ENCODE data around the gene CPNE4.

The CPNE4 gene

GRCh38 chr3:131796558-131797198 lies 238.1 kb downstream of the CPNE4 start:
- DNase-seq (ENCODE audit: low spot score): no peak

DNA sequence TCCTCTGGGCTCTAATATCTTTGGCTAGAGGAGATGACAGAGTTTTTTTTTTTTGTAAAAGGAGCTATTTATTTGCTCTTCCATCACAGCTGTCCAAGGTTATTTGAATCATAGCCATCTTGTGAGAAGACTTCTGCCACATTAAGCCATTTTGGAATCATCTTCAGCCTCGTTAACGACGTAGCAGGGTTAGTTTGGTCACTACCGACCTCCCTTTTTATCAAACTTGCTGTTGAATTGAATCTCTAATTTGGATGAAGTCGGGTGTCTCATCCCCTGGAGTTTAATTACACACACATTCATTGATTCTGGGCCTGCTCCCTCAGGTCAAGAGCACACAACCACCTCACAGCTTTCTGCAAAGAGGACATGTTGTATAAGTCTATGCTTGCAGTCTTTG lies 238.7 kb downstream of the CPNE4 start:
- no peak for DNase-seq (ENCODE audit: low spot score)

DNA sequence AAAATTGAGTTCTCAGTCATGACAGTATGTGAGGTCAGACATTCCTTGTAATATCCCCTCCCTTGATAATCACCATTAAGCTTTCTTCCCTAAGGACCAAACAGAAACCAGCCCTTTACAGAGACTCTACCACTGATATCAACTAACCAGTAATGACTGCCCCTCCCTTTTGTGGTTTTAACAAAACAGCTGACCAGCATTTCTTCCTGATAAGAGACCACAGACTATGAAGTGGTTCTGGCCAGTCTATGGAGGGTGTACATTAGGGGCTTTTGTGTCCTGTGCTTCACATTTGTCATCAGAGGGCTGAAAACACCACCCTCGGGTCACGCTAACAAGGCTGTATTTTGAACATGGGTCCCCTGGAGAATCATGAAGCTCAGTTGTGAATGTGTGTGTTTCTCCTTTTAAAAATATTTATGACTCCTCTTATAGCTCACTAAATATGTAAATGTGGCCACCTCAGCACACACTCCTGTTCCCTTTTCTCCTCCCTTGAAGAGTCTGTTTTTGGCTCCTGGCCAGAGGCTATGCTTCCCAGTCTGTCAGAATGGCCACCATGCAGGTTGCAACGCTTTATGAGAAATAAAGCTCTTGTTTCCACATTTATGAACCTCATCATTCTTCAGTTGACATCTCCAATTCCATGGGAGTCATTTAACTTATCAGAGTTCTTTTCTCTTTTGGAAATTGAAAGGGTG lies 239.3 kb downstream of the CPNE4 start:
- no peak for DNase-seq (ENCODE audit: low spot score)

DNA sequence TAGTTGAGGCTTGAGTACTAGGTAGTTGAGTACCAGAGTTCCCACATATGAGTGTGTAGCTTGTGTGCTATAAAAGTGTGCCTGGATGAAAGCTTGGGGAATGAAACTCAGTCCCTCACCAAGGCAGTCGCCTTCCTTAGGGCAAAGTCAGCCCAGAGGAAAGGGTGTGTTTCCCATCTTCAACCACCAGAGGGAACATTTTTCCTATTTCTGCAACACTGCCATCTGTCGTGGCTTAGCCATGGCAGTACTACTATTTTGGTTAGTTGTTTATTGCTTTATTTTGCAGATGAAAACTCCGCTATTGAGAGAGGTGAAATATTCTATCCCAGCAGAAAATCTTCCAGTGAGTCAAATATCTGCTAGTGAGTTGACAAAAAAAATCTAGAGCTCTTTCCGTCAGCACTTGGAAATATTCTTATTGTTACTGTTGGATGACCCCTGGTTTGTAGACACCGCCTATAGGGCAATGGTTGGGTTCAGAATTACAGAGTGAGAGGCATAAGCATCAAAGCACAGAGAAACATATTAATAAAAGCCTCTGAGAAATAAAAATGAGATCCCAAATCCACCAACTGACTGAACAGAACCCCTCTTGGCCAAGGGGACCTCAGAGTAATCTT lies 239.9 kb downstream of the CPNE4 start:
- peak; percentile 14 for DNase-seq (ENCODE audit: low spot score)

DNA sequence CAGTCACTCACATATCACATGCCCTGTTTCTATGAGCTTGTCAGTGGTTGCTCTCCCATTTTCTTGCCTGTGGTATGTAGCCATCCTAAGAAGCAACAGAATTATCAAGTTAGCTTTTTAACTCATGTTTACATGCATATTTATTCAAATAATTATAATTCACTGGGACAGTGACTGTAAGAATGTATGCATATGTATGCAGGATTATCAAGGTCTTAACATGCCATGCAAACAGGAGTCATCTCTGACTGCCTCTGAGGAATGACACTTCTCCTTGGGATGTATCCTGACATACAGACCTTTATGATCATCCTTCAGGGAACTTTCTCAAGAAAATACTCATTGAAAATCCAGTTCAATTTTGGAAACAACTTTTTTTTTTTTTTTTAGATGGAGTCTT lies 240.9 kb downstream of the CPNE4 start:
- no peak for DNase-seq (ENCODE audit: low spot score)

- DNase-seq (ENCODE audit: low spot score): no peak
These were observed 245.6 kb downstream of the CPNE4 start for GRCh38 chr3:131789188-131789587.

DNA sequence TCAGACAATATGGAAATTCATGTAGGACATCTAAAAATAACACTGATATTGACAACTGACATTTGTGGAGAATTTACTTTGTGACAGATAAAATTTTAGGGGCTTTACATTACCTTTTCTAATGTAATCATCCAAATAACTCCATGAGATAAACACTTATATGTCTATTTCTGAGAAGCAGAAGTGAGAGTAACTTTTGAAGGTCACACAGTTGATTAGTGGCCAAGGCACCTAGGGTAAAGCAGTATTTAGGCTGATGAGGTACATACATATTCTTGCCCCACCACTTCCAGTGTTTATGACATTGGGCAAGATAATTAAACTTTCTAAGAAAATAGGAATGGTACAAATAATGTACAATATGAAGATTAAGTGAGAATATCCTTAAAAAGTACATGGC lies 248.4 kb downstream of the CPNE4 start:
- DNase-seq (ENCODE audit: low spot score): no peak

DNA sequence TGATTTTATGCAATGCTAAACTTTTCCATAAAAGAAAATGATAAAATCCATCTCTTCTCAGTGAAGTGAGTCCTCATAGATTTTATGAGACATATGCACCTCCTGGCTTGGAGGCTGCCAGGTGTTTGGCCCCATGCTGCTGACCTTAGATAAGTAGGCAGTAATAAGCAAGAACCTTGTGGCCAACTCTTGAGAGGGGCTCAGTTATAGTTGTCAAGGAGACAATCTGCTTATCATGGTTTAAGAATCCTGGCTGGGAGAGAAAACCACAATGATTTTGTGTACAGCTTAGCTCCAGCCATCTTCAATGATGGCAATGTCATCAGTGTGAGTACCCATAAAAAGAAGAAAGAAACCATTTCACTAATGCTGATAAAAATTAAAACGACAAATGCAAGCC lies 252.1 kb downstream of the CPNE4 start:
- no peak for DNase-seq (ENCODE audit: low spot score)

GRCh38 chr3:131778526-131778925 lies 256.3 kb downstream of the CPNE4 start:
- DNase-seq (ENCODE audit: low spot score): no peak

DNA sequence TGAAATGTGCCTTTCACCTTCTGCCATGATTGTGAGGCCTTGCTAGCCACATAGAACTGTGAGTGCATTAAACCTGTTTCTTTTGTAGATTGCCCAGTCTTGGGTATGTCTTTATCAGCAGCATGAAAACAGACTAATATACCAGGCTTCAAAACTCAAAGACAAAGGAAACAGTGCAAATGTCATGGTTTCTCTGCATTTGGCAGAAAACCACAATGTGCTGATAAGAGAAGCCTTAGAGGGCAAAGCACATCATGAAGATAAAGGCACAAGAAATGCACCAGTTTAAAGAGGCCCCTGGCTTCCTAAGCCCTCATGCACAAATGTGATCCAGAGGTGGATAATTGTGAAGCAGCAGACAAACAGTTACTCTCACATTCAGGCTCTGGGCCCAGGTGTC lies 259.2 kb downstream of the CPNE4 start:
- no peak for DNase-seq (ENCODE audit: low spot score)

DNA sequence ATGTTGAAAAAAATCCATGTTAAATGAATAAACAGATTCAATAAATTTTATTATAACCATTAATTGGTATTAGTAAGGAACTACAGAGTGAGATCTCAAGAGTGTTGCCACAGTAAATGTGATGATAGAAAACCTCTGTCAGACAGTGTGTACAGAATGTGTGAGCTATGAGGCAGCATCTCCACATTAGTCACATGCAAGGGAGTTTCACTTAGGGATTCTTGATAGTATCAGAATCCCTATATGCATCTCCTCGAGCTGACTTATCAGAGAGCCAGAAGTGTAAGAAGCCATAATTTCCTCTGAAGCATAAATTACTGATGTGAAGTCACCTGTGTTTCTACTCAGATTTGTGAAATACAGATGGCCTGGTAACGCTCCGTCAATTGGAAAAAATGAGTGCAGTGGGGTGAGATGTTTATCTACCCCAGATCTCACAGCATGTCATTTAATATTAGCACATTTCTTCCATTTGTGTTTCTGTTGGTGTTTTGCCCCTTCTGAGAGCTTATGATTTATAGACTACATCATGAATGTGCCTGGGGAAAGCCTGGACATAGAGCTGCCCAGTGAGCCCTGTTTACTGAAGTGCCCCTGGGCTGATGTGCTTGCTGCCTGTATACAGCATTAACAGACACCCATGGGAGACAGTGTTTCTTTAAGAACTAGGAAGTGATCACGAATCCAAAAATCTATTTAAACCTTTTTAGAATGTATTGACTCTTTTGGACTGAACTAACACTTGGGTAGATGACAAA lies 262.4 kb downstream of the CPNE4 start:
- no peak for DNase-seq (ENCODE audit: low spot score)

GRCh38 chr3:131762981-131763564 lies 271.7 kb downstream of the CPNE4 start:
- no peak for DNase-seq (ENCODE audit: low spot score)

DNA sequence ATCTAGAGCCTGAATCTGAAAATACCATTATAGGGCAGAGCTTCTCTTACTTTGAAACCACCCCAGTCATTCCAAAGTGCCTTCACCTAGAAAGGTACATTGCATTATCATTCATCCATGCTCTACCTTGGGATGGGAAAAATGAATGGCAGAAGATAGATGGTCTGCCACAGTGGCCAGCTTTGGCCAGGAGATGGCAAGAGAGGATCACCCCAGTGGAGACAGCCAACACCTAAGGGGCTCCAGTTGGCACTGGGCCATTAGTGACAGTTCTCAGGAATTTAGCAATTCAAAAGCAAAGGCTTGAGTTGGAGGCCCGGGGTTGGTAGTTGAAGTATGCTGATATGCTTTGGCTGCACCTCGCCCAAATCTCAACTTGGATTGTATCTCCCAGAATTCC lies 278.4 kb downstream of the CPNE4 start:
- no peak for DNase-seq (ENCODE audit: low spot score)

DNA sequence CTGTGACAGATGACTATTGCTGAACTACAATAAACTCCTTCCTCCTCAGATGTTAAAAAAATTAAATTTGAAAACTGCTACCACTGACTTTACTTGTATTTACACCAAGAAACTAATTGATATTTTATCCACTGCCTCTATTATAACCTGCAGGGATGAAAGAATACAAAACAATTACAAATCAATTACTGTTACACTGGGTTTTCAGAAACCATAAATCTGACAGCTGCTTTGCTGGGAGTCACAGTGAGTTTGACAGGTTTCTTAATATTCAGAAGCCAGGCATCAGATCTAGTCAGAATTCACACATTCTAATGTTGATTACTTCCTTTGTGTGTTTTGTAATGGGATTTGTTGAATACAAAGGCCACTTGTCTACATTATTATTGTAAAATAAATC lies 279.4 kb downstream of the CPNE4 start:
- no peak for DNase-seq (ENCODE audit: low spot score)

GRCh38 chr3:131750256-131750655 lies 284.6 kb downstream of the CPNE4 start:
- no peak for DNase-seq (ENCODE audit: low spot score)

GRCh38 chr3:131749826-131750225 lies 285.0 kb downstream of the CPNE4 start:
- DNase-seq (ENCODE audit: low spot score): no peak

DNA sequence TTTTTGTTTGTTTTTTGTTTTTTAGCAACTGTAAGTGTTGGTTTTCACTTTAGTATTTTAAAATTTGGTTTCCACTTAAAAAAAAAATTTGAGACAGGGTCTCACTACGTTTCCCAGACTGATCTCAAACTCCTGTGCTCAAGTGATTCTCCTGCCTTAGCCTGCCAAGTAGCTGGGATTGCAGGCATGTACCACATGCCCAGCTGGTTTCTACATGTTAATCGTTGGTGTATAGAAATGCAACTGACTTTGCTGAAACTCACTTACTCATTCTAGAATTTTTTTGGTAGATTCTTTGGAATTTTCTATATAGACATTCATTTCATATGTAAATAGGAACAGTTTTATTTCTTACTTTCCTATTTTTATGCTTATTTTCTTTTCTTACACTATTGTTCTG lies 287.3 kb downstream of the CPNE4 start:
- no peak for DNase-seq (ENCODE audit: low spot score)

- no peak for DNase-seq (ENCODE audit: low spot score)
These were observed 290.0 kb downstream of the CPNE4 start for GRCh38 chr3:131744765-131745164.

DNA sequence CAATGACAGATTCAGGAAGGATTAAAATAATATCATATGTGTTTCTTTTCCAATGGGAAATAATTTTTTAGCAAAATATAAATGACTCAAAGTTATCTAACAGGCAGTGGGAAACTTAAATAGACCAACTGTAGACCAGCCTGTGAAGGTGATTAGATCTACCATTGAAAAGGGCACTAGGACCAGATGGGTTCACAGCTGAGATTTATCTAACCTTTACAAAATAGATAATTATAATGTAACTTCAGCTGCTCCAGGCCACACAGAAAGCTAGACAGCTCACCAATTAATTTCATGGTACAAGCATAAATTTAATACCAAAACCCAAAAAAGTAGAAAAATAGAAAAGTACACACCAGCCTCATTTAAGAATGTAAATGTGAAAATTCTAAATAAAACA lies 291.7 kb downstream of the CPNE4 start:
- DNase-seq (ENCODE audit: low spot score): no peak

DNA sequence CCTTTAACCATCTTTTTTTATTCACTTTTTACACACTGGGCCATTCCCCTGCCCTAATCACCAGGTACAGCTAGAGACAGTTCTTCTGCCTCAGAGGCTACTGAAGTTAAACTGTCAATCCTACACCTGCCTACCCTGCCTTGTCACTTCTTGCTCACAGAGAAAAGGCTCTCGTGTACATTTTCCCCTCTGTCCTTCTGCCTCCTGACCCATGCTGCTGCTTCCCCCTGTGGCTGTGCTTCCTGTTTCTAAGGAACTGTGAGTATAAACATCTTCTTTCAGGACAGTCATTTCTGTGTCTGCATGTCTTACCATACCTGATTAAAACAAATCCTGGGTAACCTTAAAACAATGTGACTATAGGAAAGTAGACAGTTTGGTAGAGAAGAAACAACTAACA lies 295.6 kb downstream of the CPNE4 start:
- no peak for DNase-seq (ENCODE audit: low spot score)

DNA sequence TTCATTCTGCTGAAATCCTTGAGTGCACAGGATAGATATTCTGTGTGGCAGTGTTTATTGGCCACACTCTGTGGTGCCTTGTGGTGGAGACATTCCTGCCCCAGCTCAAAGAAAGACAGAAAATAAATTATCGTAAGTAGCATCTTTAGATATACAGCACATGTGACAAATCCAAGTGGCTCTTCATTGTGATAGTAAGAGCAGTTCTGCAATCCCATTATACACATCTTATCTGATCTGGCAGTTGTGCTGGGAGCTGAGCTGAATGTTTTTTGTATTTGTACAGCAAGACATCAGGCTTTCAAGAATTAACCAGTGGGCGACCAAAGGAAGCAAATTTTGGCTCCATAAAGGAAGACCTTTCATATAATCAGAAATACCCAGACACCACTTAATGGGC lies 296.7 kb downstream of the CPNE4 start:
- no peak for DNase-seq (ENCODE audit: low spot score)

GRCh38 chr3:131735544-131735943 lies 299.3 kb downstream of the CPNE4 start:
- no peak for DNase-seq (ENCODE audit: low spot score)

DNA sequence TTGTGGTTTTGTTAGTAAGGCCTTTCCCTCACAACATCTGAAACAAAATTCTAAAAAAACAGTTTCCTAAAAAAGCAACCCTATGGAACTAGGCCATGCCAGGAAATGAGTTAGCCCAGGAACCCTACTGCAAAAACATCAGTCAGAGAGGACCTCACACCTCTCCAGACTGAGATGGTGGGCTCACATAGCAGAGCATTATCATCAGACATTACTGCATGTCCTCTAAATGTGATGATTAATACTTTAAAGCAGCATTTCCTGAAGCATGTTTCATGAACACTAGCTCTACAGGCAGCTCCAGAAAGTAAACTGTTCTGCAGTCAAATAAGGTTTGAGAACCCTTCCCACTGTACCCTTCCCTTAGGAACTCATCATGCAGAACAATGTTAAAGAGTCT lies 299.7 kb downstream of the CPNE4 start:
- no peak for DNase-seq (ENCODE audit: low spot score)

Measured in CD4-positive, alpha-beta T cell treated with Interleukin-6 at 100 ng/mL for 8 hours (primary cell).